ENCODE results near the gene GPX1.
"Not testable (repeated sequence)": the region's sequence is repeated elsewhere in the genome, so short reads cannot be mapped to it uniquely, and the experiment has no call there.

GPX1 gene

GRCh38 chr3:49357443-49358216 is 523 bp downstream of the GPX1 start:
- DNase-seq = not testable (repeated sequence)

- DNase-seq = not testable (repeated sequence)
Measured at GRCh38 chr3:49357095-49357442, 1.1 kb downstream of the GPX1 start.

GRCh38 chr3:49352890-49353421 is 5.2 kb downstream of the GPX1 start:
- DNase-seq = no peak

GRCh38 chr3:49352281-49352680 is 5.9 kb downstream of the GPX1 start:
- DNase-seq = no peak

- DNase-seq = no peak
Measured at GRCh38 chr3:49351521-49352011, 6.6 kb downstream of the GPX1 start.

GRCh38 chr3:49349348-49350114 is 8.6 kb downstream of the GPX1 start:
- no peak for DNase-seq

- not testable (repeated sequence) for DNase-seq
Measured at GRCh38 chr3:49348361-49348760, 9.8 kb downstream of the GPX1 start.

- DNase-seq = no peak
Measured at GRCh38 chr3:49346797-49347251, 11.3 kb downstream of the GPX1 start.

GRCh38 chr3:49343163-49343562 is 15.0 kb downstream of the GPX1 start:
- DNase-seq = no peak

GRCh38 chr3:49341996-49342395 is 16.2 kb downstream of the GPX1 start:
- no peak for DNase-seq

- DNase-seq = peak in 1 of 2 experiments; percentile 27
Measured at GRCh38 chr3:49339941-49340800, 18.0 kb downstream of the GPX1 start, which contains the start of gene USP4. USP4 (minus strand) TSS chr3:49340053; CDS start chr3:49340024, 29 bp downstream.

GRCh38 chr3:49339581-49339940 is 18.6 kb downstream of the GPX1 start:
- no peak for DNase-seq

GRCh38 chr3:49333916-49334633 is 24.1 kb downstream of the GPX1 start:
- no peak for DNase-seq

- DNase-seq = no peak
Measured at GRCh38 chr3:49333091-49333490, 25.1 kb downstream of the GPX1 start.

GRCh38 chr3:49329186-49329585 is 29.0 kb downstream of the GPX1 start:
- no peak for DNase-seq

- DNase-seq = not testable (repeated sequence)
Measured at GRCh38 chr3:49328350-49328749, 29.8 kb downstream of the GPX1 start.

GRCh38 chr3:49327485-49327884 is 30.7 kb downstream of the GPX1 start:
- no peak for DNase-seq

GRCh38 chr3:49324768-49325167 is 33.4 kb downstream of the GPX1 start:
- DNase-seq = no peak

- DNase-seq = no peak
Measured at GRCh38 chr3:49316696-49317457, 41.3 kb downstream of the GPX1 start.

GRCh38 chr3:49313896-49314688 is 44.1 kb downstream of the GPX1 start:
- DNase-seq = no peak
